ENCODE measurements around the gene LY6G6C.

LY6G6C gene

DNA sequence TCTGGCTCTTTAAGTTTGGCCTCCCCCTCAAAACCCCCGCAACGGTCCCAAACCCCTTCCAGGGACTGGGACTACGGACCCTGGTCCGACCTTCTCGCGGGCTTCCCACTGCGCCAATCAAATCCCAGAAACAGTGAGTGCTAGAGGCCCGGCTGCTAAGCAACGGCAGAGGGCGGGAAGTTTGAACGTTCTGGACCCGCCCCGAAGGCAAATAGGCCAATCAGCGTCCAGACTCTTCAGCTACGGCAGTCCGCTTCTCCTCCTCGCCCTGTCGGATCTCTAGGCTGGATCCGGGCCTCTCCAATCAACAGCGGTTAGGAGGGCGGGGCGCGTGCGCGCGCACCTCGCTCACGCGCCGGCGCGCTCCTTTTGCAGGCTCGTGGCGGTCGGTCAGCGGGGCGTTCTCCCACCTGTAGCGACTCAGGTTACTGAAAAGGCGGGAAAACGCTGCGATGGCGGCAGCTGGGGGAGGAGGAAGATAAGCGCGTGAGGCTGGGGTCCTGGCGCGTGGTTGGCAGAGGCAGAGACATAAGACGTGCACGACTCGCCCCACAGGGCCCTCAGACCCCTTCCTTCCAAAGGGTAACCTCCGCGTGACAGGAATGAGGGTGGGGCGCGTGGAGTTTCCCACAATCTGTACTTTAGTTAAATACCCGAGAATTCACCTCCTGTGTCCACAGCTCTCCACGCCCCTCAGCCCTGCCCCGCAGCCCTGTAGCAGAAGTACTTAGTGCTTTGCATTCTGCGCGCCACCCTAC, 18.3 kb upstream of the LY6G6C start, which contains the start of gene MSH5:
TSS of gene MSH5 (plus strand) at position 367 of the 758 bp plus-strand sequence. CDS start 462 bp downstream, outside the sequence.
- H3K36me3 Mint-ChIP-seq (ENCODE audit: low read depth) = peaks cover 22% of the 10 kb centered on the region
- peak within 1 kb of the TSS; percentile 99 for H3K27ac Mint-ChIP-seq
- peak within 1 kb of the TSS; percentile 98 for H3K4me3 Mint-ChIP-seq
- peak; percentile 95 for DNase-seq
- H3K27me3 Mint-ChIP-seq (ENCODE audit: low read depth, poor library complexity) = peaks cover 3% of the 10 kb centered on the region
- TF ChIP-seq, protein P1, sequence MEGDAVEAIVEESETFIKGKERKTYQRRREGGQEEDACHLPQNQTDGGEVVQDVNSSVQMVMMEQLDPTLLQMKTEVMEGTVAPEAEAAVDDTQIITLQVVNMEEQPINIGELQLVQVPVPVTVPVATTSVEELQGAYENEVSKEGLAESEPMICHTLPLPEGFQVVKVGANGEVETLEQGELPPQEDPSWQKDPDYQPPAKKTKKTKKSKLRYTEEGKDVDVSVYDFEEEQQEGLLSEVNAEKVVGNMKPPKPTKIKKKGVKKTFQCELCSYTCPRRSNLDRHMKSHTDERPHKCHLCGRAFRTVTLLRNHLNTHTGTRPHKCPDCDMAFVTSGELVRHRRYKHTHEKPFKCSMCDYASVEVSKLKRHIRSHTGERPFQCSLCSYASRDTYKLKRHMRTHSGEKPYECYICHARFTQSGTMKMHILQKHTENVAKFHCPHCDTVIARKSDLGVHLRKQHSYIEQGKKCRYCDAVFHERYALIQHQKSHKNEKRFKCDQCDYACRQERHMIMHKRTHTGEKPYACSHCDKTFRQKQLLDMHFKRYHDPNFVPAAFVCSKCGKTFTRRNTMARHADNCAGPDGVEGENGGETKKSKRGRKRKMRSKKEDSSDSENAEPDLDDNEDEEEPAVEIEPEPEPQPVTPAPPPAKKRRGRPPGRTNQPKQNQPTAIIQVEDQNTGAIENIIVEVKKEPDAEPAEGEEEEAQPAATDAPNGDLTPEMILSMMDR (IDR thresholded peaks at IDR 0.05) = no peak
- no peaks in the 10 kb centered on the region for H3K9me3 Mint-ChIP-seq
- H3K4me1 Mint-ChIP-seq = peaks cover 91% of the 10 kb centered on the region

DNA sequence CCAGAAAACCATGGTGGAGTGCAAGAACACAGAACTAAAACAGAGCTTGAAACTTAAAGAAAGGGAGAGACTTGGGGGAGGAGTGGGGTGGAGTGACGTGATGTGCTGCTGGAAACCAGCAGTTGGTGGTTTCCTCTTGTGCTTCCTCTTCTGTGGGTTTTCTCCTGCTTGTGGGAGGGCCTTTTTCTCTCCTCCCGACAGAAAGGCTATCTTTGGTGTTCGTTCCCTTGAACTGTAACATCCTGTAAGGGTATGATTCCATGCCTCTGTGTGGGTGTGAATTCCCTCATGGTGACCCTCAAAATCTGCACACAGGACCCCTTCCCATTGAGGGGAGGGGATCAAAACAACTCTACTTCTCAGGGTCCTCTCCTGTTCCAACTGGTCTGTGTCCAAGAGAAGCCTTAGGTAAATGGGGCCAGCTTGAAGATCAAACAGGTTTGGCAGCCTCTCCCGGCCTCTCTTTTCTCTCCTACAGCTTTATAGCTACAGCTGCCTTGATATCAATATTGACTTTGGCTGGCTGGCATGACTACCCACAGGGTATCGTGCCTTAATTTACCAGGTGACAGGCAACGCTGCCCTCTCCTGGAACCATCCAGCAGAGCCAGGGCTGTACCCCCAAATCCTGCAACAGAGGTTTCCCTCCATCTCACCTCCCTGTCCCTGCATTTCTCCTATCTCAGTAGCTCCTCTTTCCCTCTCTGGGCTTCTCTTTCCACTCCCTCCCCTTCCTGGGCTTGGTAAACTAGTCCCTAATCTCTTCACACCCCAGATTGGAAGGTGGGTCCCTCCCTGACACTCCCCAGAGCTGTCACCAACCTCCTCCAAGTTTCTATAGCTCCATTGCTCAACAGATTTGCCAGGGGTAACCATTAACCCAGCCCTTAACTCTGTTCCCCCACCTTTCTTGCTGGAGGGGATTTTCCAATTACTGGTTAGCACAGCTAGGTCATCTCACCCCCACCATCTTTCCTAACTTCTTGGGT, 16.7 kb upstream of the LY6G6C start:
- H3K9me3 Mint-ChIP-seq = no peaks in the 10 kb centered on the region
- peaks cover 89% of the 10 kb centered on the region for H3K4me1 Mint-ChIP-seq
- H3K27me3 Mint-ChIP-seq (ENCODE audit: low read depth, poor library complexity) = peaks cover 3% of the 10 kb centered on the region
- H3K27ac Mint-ChIP-seq = peak overlapping the region; percentile 99
- TF ChIP-seq, protein P1 (IDR thresholded peaks at IDR 0.05) = no peak
- H3K4me3 Mint-ChIP-seq = peak overlapping the region; percentile 98
- DNase-seq = no peak
- H3K36me3 Mint-ChIP-seq (ENCODE audit: low read depth) = peaks cover 29% of the 10 kb centered on the region

DNA sequence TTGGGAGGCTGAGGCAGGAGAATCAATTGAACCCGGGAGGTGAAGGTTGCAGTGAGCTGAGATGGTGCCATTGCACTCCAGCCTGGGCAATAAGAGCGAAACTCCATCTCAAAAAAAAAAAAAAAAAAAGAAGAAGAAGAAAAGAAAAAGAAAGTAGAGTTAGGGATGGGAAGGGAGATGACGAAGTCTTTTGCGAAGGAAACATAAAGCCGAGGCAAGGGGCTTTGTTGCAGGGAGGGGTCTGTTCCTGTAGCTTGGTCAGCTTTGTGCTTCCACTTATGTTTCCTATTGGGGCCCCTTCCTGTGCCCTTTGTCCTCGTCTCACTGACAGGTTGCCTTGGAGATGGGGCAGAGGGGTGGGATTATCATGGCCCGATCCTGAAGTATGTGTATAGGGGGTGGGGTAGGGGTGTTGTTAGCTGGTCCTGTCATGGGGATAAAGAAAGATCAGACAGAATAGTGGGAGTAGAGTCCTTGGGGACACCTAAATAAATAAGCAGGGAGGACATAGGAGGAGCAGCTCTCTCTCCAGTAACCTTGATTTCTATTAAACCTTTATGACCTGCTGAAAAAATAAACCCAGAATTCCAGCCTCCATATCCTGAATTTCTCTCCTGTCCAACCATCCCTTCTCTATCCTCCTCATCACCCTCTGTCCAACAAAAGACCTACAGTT, 15.9 kb upstream of the LY6G6C start:
- peaks cover 3% of the 10 kb centered on the region for H3K27me3 Mint-ChIP-seq (ENCODE audit: low read depth, poor library complexity)
- peak; percentile 54 for DNase-seq

DNA sequence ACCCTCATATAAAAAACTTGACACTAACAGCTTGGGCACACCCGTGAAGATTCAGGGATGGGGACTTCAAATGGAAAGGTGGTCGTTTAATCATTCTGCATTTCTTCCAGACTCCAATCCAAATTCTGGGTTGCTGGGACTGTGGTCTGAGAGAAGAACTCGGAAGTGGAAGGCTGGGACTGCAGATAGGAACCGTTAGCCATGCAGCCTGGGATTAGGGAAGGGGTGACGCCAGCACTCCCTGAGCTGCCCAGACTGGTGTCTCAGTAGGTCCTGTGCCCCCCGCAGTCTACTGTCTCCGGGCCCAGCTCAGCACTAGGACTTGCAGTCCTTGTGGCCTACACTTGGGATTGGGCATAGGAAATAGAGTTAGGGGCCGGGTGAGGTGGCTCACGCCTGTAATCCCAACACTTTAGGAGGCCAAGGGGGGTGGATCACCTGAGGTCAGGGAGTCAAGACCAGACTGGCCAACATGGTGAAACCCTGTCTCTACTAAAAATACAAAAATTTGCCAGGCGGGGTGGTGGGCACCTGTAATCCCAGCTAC, 15.3 kb upstream of the LY6G6C start:
- peaks cover 3% of the 10 kb centered on the region for H3K27me3 Mint-ChIP-seq (ENCODE audit: low read depth, poor library complexity)
- peak overlapping the region; percentile 99 for H3K27ac Mint-ChIP-seq
- H3K36me3 Mint-ChIP-seq (ENCODE audit: low read depth) = peaks cover 28% of the 10 kb centered on the region
- no peaks in the 10 kb centered on the region for H3K9me3 Mint-ChIP-seq
- H3K4me1 Mint-ChIP-seq = peaks cover 84% of the 10 kb centered on the region
- peak overlapping the region; percentile 98 for H3K4me3 Mint-ChIP-seq
- TF ChIP-seq, protein P1 (IDR thresholded peaks at IDR 0.05) = no peak
- DNase-seq = no peak

More for the DNA sequence above, 15.9 kb upstream of the LY6G6C start:
- H3K4me3 Mint-ChIP-seq = peak overlapping the region; percentile 98
- peak overlapping the region; percentile 99 for H3K27ac Mint-ChIP-seq
- TF ChIP-seq, protein P1 (IDR thresholded peaks at IDR 0.05) = no peak
- H3K36me3 Mint-ChIP-seq (ENCODE audit: low read depth) = peaks cover 25% of the 10 kb centered on the region
- peaks cover 85% of the 10 kb centered on the region for H3K4me1 Mint-ChIP-seq
- H3K9me3 Mint-ChIP-seq = no peaks in the 10 kb centered on the region

DNA sequence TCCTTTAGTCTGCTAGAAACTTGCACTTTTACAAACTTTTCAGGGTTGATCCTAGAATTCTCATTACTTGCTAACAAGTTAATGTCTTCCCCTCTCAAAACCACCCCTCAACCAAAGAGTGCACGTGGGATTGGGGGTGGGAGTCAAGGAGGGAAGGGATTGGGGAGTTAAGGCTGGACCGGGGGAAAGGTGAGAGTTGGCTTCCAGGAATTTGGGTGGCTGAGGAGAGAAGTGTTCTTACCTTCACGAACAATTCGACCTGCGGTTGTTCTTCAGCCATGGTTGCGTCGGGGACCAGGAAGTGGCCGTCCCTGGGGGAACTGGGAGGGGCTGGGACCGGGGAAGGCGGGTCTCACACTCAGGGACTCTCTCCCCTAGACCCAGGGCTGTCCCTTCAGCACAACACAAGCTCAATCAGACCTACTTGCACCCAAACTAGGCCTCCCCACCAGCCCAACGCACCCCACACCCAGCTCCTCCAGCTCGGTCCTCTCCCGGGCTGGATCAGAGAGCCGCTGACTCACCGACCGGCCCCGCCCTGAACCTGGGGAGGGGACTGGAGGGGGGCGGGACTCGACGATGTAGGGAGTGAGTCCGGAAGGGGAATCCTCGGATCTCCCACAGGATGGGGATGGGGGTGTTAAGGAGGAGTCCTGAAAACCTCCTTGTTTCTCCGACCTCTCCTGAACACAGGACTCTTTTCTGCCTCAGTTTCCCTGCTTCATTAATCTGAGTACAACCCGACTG, 14.6 kb upstream of the LY6G6C start, which contains the start of gene CLIC1:
TSS of gene CLIC1 (minus strand) at position 510 of the 747 bp plus-strand sequence. CDS start at position 280, 230 bp downstream.
- peaks cover 3% of the 10 kb centered on the region for H3K27me3 Mint-ChIP-seq (ENCODE audit: low read depth, poor library complexity)
- TF ChIP-seq, protein P1 (IDR thresholded peaks at IDR 0.05) = no peak
- peak within 1 kb of the TSS; percentile 99 for H3K27ac Mint-ChIP-seq
- H3K9me3 Mint-ChIP-seq = no peaks in the 10 kb centered on the region
- H3K36me3 Mint-ChIP-seq (ENCODE audit: low read depth) = peaks cover 29% of the 10 kb centered on the region
- H3K4me1 Mint-ChIP-seq = peaks cover 83% of the 10 kb centered on the region
- peak within 1 kb of the TSS; percentile 98 for H3K4me3 Mint-ChIP-seq
- DNase-seq = peak; percentile 71
